SK-N-SH (cell line): ENCODE measurements around the gene TAB3. TPM values are rescaled to one million over a fixed set of nuclear protein-coding genes. Genes with fewer than 3 reads are reported as not detected.

Source experiments
- CTCF ChIA-PET: fragments of 300-600, 350-600 bp; formaldehyde crosslinking; extraction: SDS; loops from one replicate; lab custom pipeline; 2021; lab: Yijun Ruan, JAX
- POLR2A ChIA-PET: fragments of 350-600 bp; sonication (Branson Sonifier 250); formaldehyde crosslinking; extraction: SDS; loops from one replicate; lab custom pipeline; 2020; ENCODE audit warnings: antibody characterized with exemption, inconsistent platforms; lab: Yijun Ruan, JAX
- DNase-seq: peaks from one replicate; pipeline ENCODE4 v3.0.0; 2012
- H2AFZ ChIP-seq: fragments of 200-600 bp; sonication (generic); 2 replicates; pipeline ENCODE4 v1.8.1; 2016; ENCODE audit warnings: antibody characterized with exemption, mild to moderate bottlenecking, low read depth
- H3F3A ChIP-seq: fragments of 200-600 bp; sonication (generic); replicated peaks from 2 replicates; pipeline ENCODE3; 2016; ENCODE audit warnings: antibody characterized with exemption, mild to moderate bottlenecking; ENCODE audit not compliant: insufficient read depth
- H3K27ac ChIP-seq, 2 experiments: fragments of 200-500 bp in 1 of 2; fragments of 200-600 bp in 1 of 2; sonication (Bioruptor generic) in 1 of 2; sonication (generic), shearing (Covaris generic) in 1 of 2; 2 replicates each; pipeline versions ENCODE4 v1.5.1 to v1.6.1; 2014 to 2016; ENCODE audit warnings: low read depth in 2 of 2, inconsistent platforms in 1 of 2, low read length in 1 of 2, mild to moderate bottlenecking in 1 of 2, mixed read lengths in 1 of 2
- H3K27me3 ChIP-seq: fragments of 200-600 bp; sonication (generic), shearing (Covaris generic); 2 replicates; pipeline ENCODE4 v1.6.1; 2016; ENCODE audit warnings: mixed run types; ENCODE audit not compliant: insufficient read depth
- H3K36me3 ChIP-seq, 2 experiments: fragments of 200-500 bp in 1 of 2; fragments of 200-600 bp in 1 of 2; sonication (Bioruptor generic) in 1 of 2; sonication (generic) in 1 of 2; replicated peaks in 1 of 2; 2 replicates each; pipeline versions ENCODE3 to v1.5.1; 2014 to 2016; ENCODE audit warnings: low read length in 1 of 2, mild to moderate bottlenecking in 1 of 2; ENCODE audit not compliant: insufficient read depth in 2 of 2, control insufficient read depth in 1 of 2
- H3K4me1 ChIP-seq, 2 experiments: fragments of 200-500 bp in 1 of 2; fragments of 200-600 bp in 1 of 2; sonication (Bioruptor generic) in 1 of 2; sonication (generic), shearing (Covaris generic) in 1 of 2; 2 replicates each; pipeline versions ENCODE4 v1.5.1 to v1.6.1; 2014 to 2016; ENCODE audit warnings: low read depth in 1 of 2, low read length in 1 of 2, mixed run types in 1 of 2; ENCODE audit not compliant: insufficient read depth in 2 of 2, control insufficient read depth in 1 of 2
- H3K4me2 ChIP-seq: fragments of 200-600 bp; sonication (generic), shearing (Covaris generic); 2 replicates; pipeline ENCODE4 v1.6.1; 2017; ENCODE audit warnings: mixed run types
- H3K4me3 ChIP-seq, 2 experiments: fragments of 200-500 bp in 1 of 2; fragments of 200-600 bp in 1 of 2; sonication (Bioruptor generic) in 1 of 2; sonication (generic), shearing (Covaris generic) in 1 of 2; 2 replicates each; pipeline versions ENCODE4 v1.5.1 to v1.8.1; 2014 to 2016; ENCODE audit warnings: low read depth in 2 of 2, inconsistent platforms in 1 of 2, low read length in 1 of 2, mild to moderate bottlenecking in 1 of 2, mixed read lengths in 1 of 2, moderate library complexity in 1 of 2
- H3K79me2 ChIP-seq: fragments of 200-600 bp; sonication (generic); 2 replicates; pipeline ENCODE4 v1.8.1; 2017; ENCODE audit warnings: mild to moderate bottlenecking; ENCODE audit not compliant: insufficient read depth
- H3K9ac ChIP-seq: fragments of 200-600 bp; sonication (generic); 2 replicates; pipeline ENCODE4 v1.6.1; 2017; ENCODE audit warnings: mixed run types
- H3K9me2 ChIP-seq: fragments of 200-600 bp; sonication (generic); 2 replicates; pipeline ENCODE4 v1.6.1; 2017; ENCODE audit warnings: mixed run types
- H3K9me3 ChIP-seq: fragments of 200-600 bp; sonication (generic); 2 replicates; pipeline ENCODE4 v1.6.1; 2017; ENCODE audit warnings: mixed run types, mild to moderate bottlenecking, moderate library complexity
- H4K20me1 ChIP-seq: fragments of 200-600 bp; sonication (generic); 2 replicates; pipeline ENCODE4 v1.6.1; 2017; ENCODE audit warnings: mild to moderate bottlenecking, mixed run types; ENCODE audit not compliant: insufficient read depth
- CTCF ChIP-seq: fragments of 200-600 bp; sonication (generic); IDR thresholded peaks from 2 replicates; pipeline ENCODE4 v1.6.1; 2017; ENCODE audit warnings: antibody characterized with exemption, mild to moderate bottlenecking, moderate library complexity
- ELF1 ChIP-seq: IDR thresholded peaks from 2 replicates; pipeline ENCODE4 v1.4.0; 2012
- EP300 ChIP-seq, 2 experiments: IDR thresholded peaks; 2 replicates each; pipeline versions ENCODE4 v1.4.0 to v1.6.1; 2012; ENCODE audit warnings: borderline replicate concordance in 1 of 2, low read depth in 1 of 2, low read length in 1 of 2
- EZH2phosphoT487 ChIP-seq: fragments of 200-600 bp; sonication (generic); IDR thresholded peaks from 2 replicates; pipeline ENCODE4 v1.6.1; 2017; ENCODE audit warnings: low read depth, mixed run types, mild to moderate bottlenecking, antibody characterized with exemption, moderate library complexity, borderline replicate concordance
- GATA2 ChIP-seq: sonication (generic); formaldehyde crosslinking; IDR thresholded peaks from 2 replicates; pipeline ENCODE4 v1.5.0; 2020; ENCODE audit warnings: mild to moderate bottlenecking, missing genetic modification reagents
- IRF3 ChIP-seq: fragments of 150-350 bp; IDR thresholded peaks from 2 replicates; pipeline ENCODE4 v1.6.1; 2016; ENCODE audit warnings: mild to moderate bottlenecking, low read depth, low read length
- MAX ChIP-seq: IDR thresholded peaks from 2 replicates; pipeline ENCODE4 v1.4.0; 2012; ENCODE audit warnings: low read depth
- MXI1 ChIP-seq: IDR thresholded peaks from 2 replicates; pipeline ENCODE4 v1.6.1; 2012; ENCODE audit warnings: mild to moderate bottlenecking, low read depth, low read length, improper control_type of control experiment
- NFIC ChIP-seq: IDR thresholded peaks from 2 replicates; pipeline ENCODE4 v1.4.0; 2012; ENCODE audit warnings: borderline replicate concordance
- NRF1 ChIP-seq: IDR thresholded peaks from 2 replicates; pipeline ENCODE4 v1.6.1; 2012; ENCODE audit warnings: low read depth, mild to moderate bottlenecking, low read length
- PBX3 ChIP-seq: IDR thresholded peaks from 2 replicates; pipeline ENCODE4; 2012
- RCOR1 ChIP-seq: fragments of 150-350 bp; IDR thresholded peaks from 2 replicates; pipeline ENCODE4 v1.6.1; 2017; ENCODE audit warnings: antibody characterized with exemption, low read length
- RXRA ChIP-seq: IDR thresholded peaks from 2 replicates; pipeline ENCODE4 v1.4.0; 2012; ENCODE audit warnings: low read depth, mild to moderate bottlenecking, borderline replicate concordance
- SIN3A ChIP-seq: IDR thresholded peaks from 2 replicates; pipeline ENCODE4 v1.6.1; 2012; ENCODE audit warnings: low read depth, mild to moderate bottlenecking, low read length, moderate library complexity, borderline replicate concordance
- SMC3 ChIP-seq: IDR thresholded peaks from 2 replicates; pipeline ENCODE4 v1.6.1; 2012; ENCODE audit warnings: low read depth, low read length, improper control_type of control experiment
- TAF1 ChIP-seq: IDR thresholded peaks from 2 replicates; pipeline ENCODE4 v1.6.1; 2012; ENCODE audit warnings: low read depth, mild to moderate bottlenecking, low read length, moderate library complexity, borderline replicate concordance
- TEAD4 ChIP-seq: IDR thresholded peaks from 2 replicates; pipeline ENCODE4 v1.4.0; 2012; ENCODE audit warnings: mild to moderate bottlenecking, borderline replicate concordance; ENCODE audit not compliant: insufficient read depth
- USF1 ChIP-seq: IDR thresholded peaks from 2 replicates; pipeline ENCODE4 v1.4.0; 2012; ENCODE audit warnings: low read depth, borderline replicate concordance
- YY1 ChIP-seq: IDR thresholded peaks from 2 replicates; pipeline ENCODE4 v1.4.0; 2012; ENCODE audit warnings: low read depth, mild to moderate bottlenecking
- ZBTB33 ChIP-seq: IDR thresholded peaks from 2 replicates; pipeline ENCODE4 v1.4.0; 2012; ENCODE audit warnings: low read depth, borderline replicate concordance
- WGBS: methylation state at CpG from one replicate; pipeline ENCODE4 v1.1.6; 2017; ENCODE audit warnings: low lambda C conversion rate; 5-methylcytosine and 5-hydroxymethylcytosine counted together
- polyA plus RNA-seq, 3 experiments: library from polyadenylated mRNA; depleted of rRNA; stranded (reverse); fragments of >200 nt; gene quantifications; 2 replicates each; pipeline ENCODE4 v1.2.3, GENCODE V29; 2012

The TAB3 gene
- polyA plus RNA-seq, 1 of the 3 experiments (the other 2 are of a cell fraction) = 9.2 TPM

GRCh38 chrX:30806187-30806728 is 82.8 kb downstream of the TAB3 start:
- no peaks in the 10 kb centered on the region for H3K9me3 ChIP-seq
- no peak overlapping the region for H3K9ac ChIP-seq
- ChIA-PET POLR2A (no interaction called here), CTCF (no interaction called here)
- no peaks in the 10 kb centered on the region for H3F3A ChIP-seq
- H3K4me1 ChIP-seq = no peaks in the 10 kb centered on the region
- H3K4me2 ChIP-seq = no peak overlapping the region
- no peak for DNase-seq
- no peaks in the 10 kb centered on the region for H3K9me2 ChIP-seq
- WGBS = 16% methylated on average over 7 of the region's 7 CpGs
- no peaks in the 10 kb centered on the region for H3K79me2 ChIP-seq
- no peaks in the 10 kb centered on the region for H3K27me3 ChIP-seq
- H3K4me3 ChIP-seq = no peak overlapping the region
- H3K27ac ChIP-seq = no peak overlapping the region
- H3K36me3 ChIP-seq = no peaks in the 10 kb centered on the region
- H2AFZ ChIP-seq = no peak overlapping the region
- no peak for TF ChIP-seq USF1
- no peak for TF ChIP-seq SIN3A
- TF ChIP-seq RXRA = no peak
- no peak for TF ChIP-seq CTCF
- no peak for TF ChIP-seq PBX3
- TF ChIP-seq MXI1 = no peak
- no peak for TF ChIP-seq MAX
- no peak for TF ChIP-seq NRF1
- TF ChIP-seq EZH2phosphoT487 = no peak
- TF ChIP-seq GATA2 (CRISPR knock-in tag) = no peak
- no peak for TF ChIP-seq IRF3
- TF ChIP-seq NFIC = no peak
- no peak for TF ChIP-seq YY1
- TF ChIP-seq TEAD4 = no peak
- no peak for TF ChIP-seq TAF1
- no peak for TF ChIP-seq SMC3
- TF ChIP-seq EP300 (IDR thresholded peaks at IDR 0.05; ENCODE audit: borderline replicate concordance in 1 of 2, low read depth in 1 of 2, low read length in 1 of 2) = no peak
- no peak for TF ChIP-seq ZBTB33
- no peak for TF ChIP-seq RCOR1
- no peak for TF ChIP-seq ELF1
- H4K20me1 ChIP-seq = no peaks in the 10 kb centered on the region
